Stimulated activated CD4-positive, alpha-beta T cell treated with anti-CD3 and anti-CD28 coated beads, Interleukin-12 subunit alpha, Interleukin-12 subunit beta, amount 100 ng/mL, for 48 hours (primary cell): ENCODE data around the gene LMOD2.
"Not testable (repeated sequence)": the region's sequence is repeated elsewhere in the genome, so short reads cannot be mapped to it uniquely, and the experiment has no call there.

Experiments
- DNase-seq, 3 donors: peaks; one replicate each; pipeline ENCODE4 v3.0.0-alpha.2; 2020; ENCODE audit warnings: low read depth in 2 of 3, low spot score in 1 of 3

LMOD2 gene, protein sequence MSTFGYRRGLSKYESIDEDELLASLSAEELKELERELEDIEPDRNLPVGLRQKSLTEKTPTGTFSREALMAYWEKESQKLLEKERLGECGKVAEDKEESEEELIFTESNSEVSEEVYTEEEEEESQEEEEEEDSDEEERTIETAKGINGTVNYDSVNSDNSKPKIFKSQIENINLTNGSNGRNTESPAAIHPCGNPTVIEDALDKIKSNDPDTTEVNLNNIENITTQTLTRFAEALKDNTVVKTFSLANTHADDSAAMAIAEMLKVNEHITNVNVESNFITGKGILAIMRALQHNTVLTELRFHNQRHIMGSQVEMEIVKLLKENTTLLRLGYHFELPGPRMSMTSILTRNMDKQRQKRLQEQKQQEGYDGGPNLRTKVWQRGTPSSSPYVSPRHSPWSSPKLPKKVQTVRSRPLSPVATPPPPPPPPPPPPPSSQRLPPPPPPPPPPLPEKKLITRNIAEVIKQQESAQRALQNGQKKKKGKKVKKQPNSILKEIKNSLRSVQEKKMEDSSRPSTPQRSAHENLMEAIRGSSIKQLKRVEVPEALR

DNA sequence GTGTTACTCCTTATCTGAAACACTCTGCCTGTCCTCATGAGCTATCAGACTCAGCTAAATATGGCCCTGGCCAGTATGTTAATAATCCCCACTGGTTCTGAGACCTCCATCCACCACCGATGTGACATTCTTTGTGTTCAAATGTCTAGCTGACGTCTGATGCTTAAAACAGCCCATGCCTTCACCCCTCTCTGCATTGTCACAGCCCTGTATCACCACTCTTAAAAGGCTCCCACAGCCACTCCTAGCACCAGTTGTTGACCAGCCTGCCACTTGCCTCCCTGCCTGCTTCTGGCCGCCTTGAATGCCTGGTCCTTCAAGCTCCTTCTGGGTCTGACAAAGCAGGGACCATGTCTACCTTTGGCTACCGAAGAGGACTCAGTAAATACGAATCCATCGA lies at the start of gene LMOD2:
Gene LMOD2 (plus strand): TSS at position 253 of the 400 bp plus-strand sequence. CDS start 98 bp downstream, at position 351.
- DNase-seq: no peak

DNA sequence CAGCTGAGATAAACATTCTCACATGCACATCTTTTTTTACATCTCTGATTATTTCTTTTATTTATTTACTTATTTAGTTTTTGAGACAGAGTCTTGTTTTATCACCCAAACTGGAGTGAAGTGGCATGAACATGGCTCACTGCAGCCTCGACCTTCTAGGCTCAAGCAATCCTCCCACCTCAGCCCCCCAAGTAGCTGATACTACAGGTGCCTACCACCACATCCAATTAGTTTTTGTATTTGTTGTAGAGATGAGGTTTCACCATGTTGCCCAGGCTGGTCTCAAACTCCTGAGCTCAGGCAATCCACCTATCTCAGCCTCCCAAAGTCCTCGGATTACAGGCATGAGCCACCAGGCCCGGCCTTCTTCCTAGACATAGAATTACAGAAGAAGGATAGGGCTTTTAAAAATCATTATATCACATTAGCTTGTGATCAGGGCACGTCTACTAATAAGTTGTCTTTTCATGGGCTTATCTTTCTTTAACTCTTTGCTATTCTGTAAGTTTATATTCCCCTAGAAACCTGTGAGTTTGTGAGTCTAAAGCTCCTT lies 48.2 kb upstream of the LMOD2 start:
- no peak for DNase-seq

DNA sequence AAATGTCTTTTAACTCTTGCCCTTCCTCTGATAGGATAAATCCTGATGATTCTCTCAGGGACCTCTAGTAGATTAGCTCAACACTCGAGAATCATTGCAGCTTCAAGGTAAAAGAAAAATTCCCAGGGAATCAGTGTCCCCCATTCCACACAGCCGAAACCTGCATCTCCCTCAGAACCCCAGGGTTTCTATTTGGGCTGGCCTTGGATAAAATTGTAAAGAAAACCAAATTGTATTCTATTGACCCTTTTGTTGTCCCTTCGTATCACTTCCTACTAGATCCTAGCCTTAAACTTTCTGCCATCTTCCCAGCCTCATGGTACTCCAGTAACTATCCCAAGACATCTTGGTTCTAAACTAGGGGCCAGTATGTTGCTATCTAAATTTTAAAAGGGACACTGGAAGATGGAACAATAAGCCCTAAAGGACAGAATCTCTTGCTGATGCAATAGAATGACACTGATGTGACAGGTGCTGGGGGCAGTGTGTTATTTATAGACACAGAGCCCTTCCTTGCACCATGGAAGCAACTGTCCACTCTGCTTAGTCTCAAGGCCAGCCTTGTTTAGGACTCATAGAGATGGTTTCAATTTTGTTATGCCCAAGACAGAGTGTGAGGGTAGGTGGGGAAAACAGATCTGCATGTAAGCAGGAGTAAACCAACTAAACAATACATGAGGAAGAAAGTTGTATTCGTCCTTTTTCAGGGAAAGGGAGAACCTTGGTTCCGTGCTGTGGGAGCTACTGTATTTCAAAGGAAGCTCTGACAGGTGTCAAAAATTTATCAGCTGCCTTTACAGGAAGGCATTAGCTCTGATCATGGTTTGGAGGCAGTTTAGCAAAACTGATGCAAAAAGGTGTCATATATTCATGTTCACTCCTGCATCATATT lies 46.4 kb upstream of the LMOD2 start:
- no peak for DNase-seq

DNA sequence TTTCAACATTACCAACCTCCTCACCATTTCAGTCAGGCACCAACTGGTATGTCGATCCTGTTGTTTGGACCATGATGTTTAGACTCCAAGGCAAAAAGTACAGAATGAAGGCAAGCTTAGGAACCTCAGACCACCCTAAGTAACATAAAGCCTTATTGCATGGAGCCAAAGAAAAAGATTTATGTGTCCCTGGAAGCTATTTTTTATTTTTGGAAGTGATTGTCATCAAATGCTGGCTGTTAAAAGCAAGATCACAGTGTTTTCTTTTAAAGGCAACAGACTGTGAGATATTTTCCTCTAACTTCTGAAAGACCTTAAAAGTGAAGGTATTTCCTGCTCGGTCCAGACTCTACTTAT lies 45.8 kb upstream of the LMOD2 start:
- no peak for DNase-seq

DNA sequence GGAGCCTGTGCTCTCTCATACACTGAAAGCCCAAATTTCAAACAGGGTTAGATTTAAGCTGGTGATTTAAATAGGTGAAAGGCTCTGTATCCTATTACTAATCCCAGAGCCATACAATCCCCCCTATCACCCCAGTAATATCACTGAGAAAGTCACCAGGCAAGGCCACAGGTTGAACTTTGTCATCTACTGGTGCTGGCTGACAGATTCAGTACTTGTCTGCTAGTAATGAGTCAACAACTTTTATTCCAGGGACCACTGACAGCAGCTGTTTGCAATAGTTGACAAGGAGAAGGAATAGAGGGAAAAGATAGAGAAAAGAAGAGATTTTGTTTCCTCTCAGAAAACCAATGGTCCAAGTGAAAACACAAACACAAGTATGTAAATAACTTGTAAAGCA lies 43.6 kb upstream of the LMOD2 start:
- no peak for DNase-seq

DNA sequence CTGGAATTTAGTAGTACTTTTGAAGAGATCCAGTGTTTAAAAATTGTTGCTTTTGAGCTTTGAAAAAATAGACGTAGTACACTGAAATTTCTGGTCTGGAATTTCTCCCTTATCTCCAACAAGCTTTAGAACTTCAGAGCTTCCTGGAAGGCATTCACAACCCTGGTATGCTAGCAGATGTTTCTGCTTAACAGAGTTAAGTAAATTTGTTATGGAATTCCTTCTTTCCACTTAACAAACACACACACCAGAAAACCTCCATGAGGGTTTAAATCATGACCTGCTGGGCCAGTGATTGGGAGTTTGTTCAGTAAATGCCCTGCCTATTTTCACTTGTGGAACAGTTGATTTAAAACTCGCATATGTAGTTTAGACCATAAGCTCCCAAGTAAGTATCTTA lies 40.3 kb upstream of the LMOD2 start:
- no peak for DNase-seq

DNA sequence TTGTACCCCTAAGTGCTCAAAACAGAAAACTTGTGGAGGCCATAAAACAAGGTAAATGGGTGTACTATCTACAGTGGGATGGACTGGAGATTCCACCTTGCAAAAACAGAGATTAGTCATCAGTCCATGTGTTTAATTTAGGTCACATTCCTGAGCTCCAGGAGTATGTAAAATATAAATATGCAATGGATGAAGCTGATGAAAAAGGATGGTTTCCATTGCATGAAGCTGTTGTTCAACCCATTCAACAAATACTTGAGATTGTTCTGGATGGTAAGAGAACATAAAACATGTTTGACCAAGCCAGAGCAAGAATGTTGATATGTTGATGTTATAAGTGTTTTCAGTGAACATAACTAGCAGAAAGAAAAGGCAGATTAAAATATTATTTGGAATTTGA lies 39.4 kb upstream of the LMOD2 start:
- DNase-seq: no peak

DNA sequence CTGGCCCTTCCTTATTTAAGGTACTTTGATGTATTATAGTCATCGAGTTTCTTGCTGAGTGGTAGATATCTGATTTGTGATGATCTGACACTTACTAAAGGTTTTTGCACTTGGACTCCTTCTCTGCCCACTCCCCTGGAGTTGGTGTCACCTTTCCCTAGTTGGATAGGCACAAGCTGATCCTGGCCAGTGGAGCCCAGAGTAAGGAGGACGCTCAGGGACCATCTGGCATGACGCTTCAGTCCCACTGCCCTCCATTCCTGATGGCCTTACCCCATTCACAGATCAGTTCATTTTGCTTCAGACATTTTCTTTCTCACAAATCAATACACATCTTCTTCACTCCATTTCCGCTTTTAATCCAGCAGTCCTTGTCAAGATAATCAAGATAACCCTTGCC lies 34.0 kb upstream of the LMOD2 start:
- no peak for DNase-seq

DNA sequence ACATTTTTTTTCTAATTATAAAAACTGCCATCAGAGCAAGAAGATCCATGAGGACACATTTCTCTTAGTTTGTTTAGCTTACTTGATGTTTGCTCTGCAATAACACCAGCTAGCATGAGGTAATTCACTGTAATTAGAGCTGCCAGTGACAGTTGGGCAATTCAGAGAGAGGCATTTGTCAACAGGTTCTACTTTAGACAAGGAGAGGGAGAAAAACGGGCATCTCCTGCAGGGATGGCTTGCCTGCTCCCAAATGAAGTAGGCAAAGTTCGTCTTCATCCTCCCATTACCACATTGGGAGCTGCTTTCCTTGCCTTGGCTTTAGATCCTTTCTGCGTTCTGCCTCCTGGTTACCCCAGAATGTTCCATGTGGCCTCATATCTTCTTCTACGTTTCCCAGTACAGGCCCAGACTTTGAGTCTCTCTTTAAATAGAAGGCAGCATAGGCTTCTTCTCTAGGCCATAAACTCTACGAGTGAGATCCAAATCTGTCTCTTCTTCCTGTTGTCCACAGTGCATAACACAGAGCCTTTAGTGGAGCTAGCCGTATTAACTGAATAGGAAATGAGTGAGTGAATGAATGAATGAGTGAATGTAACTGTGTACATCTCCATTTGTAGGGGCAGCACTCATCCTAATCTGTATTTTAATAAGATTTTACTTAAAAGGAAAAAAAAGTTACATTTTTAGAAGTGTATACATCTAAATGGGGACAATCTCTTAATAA lies 32.8 kb upstream of the LMOD2 start:
- no peak for DNase-seq

DNA sequence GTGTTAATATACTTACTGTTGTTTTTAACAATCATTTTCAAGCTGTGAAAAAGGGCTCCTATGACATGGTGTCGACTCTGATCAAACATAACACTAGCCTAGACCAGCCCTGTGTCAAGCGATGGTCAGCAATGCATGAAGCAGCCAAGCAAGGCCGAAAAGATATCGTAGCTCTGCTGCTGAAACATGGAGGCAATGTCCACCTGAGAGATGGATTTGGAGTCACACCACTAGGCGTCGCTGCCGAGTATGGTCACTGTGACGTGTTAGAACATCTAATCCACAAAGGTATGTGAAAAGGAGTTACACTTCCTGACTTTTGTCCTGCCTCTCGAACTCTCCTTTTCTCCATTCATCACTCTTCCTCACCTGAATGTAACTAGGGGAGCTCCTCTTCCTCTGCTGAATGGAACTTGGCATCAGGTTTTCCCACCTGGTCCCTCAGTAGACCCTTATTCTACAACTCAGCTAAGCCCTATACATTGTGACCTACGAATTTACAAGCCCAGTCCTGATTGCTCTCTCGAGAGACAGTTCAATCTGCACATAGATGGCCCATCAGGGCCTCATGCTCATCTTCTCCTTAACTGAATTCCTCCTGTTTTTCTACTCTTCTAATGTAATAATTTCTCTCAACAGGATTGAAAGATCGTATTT lies 31.0 kb upstream of the LMOD2 start:
- DNase-seq: peak; percentile 35 to 67 (median 55)

DNA sequence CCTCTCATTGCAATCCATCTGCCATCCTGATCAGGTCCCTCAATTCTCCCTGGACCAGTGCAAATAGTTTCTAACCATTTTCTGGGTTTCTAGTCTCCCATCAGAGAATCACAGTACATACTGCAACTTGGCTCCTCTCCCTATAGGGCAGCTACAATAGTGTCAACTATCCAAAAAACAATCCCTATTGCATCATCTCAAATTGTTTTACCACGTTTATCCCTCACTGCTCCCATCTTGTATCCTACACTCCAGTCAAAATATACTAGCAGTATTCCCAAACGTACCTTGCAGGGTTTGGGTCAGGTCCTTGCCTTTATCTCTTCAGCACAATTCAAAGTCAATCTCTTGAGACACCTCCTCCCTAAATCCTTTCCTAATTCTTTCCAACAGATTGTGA lies 30.4 kb upstream of the LMOD2 start:
- DNase-seq: no peak

DNA sequence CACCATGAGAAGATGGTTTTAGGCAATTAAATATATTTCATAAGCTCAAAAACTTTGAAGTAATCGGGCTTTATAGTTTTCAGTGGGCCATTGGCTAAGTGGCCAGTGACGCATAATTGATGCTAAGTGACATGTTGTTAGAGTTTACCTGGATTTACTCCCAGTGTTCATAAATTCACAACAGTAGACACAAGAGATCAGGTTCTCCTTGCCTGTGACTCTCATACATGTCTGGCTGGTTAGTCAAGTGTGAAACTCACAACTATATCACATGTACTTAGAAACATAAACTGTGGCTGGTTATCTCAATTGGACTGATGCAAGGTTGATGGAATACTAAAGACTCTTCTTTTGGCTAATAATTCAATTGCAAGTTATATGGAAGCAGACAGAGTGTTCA lies 27.8 kb upstream of the LMOD2 start:
- DNase-seq: no peak

DNA sequence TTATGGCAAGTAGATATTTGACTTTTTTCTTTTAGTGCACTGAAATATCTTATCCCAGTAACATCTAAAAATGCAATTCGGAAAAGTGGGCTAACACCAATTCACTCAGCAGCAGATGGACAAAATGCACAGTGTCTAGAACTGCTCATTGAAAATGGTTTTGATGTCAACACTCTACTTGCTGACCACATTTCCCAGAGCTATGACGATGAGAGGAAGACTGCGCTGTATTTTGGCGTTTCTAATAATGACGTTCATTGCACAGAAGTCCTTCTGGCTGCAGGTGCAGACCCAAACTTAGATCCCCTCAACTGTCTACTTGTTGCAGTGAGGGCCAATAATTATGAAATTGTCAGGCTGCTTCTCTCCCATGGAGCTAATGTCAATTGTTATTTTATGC lies 26.8 kb upstream of the LMOD2 start:
- DNase-seq: no peak

DNA sequence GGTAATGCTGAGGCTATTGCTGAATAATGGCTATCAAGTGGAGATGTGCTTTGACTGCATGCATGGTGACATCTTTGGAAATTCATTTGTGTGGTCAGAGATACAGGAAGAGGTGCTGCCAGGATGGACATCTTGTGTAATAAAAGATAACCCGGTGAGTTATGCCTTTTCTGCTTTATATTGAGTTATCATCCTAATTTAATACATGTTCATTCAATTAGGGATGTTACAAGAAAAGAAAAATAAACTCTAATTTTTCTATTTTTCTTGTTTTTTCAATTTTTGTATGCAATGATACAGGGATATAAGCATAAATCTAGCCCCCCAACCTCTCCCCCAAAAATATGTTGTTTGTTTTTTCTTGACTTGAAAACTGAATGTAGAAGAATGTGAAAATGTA lies 26.4 kb upstream of the LMOD2 start:
- DNase-seq: no peak

DNA sequence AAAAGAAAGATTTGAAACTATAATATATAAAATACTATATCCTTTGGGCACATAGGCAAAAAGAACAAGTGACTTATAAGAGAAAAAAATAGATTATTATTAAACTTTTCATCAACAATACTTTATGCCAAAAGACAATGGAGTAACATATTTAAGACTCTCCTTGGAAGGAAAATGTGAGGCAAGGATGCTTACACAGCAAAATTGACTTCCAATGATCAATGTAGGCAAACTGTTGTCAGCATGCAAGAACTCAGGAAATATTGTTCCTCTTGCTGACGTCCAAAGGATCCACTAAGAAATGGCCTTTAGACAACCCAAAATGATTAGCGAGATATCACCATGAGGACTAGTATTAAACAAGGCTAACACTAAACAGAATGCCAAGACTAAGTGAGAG lies 22.9 kb upstream of the LMOD2 start:
- DNase-seq: no peak

DNA sequence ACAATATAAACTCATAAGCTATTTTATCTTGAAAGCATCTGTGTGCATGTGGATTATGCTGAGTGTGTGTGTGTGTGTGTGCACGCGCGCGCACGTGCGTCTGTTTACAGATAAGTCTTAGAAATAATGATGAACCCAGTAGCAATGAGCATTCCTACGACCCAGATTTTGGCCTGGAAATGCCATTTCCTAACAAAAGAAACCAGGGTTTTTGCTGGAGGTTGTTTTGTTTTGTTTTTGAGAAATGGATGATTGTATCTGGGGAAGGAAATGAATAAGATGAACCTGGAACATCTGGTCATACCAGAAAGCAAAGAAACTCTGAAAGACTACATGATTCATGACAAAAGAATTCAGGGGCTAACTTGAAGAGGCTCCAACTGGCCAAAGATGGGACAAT lies 22.1 kb upstream of the LMOD2 start:
- no peak for DNase-seq

DNA sequence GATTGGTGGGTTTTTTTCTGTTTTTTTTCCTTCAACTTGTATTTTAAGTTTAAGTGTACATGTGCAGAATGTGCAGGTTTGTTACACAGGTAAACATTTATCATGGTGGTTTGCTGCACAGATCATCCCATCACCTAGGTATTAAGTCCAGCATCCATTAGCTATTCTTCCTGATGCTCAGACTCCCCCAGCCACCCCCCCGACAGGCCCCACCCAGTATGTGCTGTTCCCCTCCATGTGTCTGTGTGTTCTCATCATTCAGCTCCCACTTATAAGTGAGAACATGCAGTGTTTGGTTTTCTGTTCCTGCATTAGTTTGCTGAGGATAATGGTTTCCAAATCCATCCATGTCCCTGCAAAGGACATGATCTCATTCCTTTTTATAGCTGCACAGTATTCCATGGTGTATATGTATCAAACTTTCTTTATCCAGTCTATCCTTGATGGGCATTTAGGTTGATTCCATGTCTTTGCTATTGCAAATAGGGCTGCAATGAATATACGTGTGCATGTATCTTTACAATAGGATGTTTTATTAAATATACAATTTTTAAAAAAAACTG lies 21.6 kb upstream of the LMOD2 start:
- not testable (repeated sequence) for DNase-seq

DNA sequence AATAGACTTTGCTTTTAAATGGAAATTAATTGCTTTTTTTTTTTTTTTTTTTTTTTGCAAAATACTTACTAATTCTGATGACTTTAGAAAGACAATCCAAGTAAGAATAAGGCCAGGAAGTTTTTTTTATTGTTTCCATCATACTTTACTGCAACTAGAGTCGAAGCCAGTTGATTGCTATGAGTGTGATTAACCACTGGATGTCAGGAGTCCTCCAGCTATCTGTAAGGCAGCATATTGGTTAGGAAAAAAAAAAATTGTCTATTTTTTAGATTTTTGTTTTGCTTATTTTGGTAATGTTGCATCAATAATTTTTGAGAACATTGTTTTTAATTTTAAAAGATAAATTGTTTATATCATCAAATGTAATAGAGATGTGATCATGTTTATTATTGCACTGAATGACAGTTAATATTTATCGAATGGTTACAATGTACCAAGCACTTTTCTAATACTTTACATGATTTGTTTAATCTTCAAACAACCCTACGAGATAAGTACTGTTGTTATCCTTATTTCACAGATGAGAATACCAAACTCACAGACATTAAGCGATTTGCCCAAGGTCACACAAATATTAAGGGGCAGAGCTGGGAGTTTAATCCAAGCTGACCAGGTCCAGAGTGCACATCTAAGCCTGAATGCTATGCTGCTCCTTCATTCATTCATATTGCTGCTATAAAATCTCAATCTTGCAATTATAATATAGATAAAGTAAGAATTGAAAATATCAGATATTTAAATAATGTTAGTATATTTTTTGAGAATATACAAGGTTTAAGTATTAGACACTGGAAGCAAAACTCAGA lies 19.9 kb upstream of the LMOD2 start:
- DNase-seq: no peak

DNA sequence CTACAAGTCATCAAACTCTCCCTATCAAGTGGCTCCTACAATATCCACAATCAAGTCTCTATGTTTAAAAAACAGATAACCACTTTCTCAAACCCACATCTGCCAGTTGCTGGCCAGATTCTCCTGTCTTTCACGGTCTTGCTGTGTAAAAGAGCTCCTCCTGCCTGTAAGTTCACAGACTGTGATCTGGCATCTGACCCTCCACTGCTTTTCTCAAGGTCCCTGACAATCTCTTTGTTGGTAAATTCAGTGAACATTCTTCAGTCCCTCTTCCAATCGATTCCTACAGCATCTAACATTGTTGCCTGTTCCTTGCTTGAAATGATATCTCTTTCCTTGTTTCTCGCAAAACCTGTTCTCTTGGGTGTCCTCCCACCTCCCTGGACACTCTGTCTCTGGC lies 18.5 kb upstream of the LMOD2 start:
- no peak for DNase-seq

DNA sequence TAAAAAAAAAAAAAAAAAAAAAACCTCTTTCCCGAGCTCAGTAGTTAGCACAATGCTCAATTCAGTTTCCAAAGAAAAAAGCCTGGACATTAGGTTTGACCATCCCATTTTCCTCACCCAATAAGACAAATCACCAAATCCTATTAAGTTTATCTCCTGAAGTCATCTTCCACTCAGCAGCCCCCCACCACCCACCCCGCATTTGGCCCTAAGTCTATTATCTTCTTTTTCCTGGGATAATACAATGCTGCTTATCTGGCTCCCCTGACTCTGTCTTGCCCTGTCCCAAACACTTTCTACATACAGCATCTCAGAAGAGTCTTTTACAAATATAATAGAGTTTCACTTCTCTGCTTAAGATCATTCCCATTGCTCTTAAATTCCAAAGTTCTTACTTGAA lies 17.8 kb upstream of the LMOD2 start:
- DNase-seq: no peak
